GM12878 (cell line): ENCODE results near the gene TK2. TPM values are rescaled to one million over a fixed set of nuclear protein-coding genes. Genes with fewer than 3 reads are reported as not detected.

Experiments used
- ATAC-seq: fragments of 200-7000 bp; cut with Tn5 transposase; 3 replicates; pipeline ENCODE4 v1.9.1; 2020; ENCODE audit warnings: mild to moderate bottlenecking, moderate library complexity
- BruUV-seq: library from RNA; stranded (reverse); fragments of 400-500 nt; replicated peaks from 2 replicates; lab custom pipeline; 2021; lab: Mats Ljungman, UMichigan
- CTCF ChIA-PET: fragments of 300-600 bp; sonication (Branson Sonifier 250); formaldehyde crosslinking; extraction: SDS; loops from one replicate; lab custom pipeline; 2021; ENCODE audit warnings: inconsistent platforms; lab: Yijun Ruan, JAX
- POLR2A ChIA-PET: fragments of 350-600 bp; formaldehyde crosslinking; extraction: SDS; loops from one replicate; lab custom pipeline; 2021; ENCODE audit warnings: inconsistent platforms; lab: Charles Lee
- RAD21 ChIA-PET: fragments of 300-600 bp; sonication (Branson Sonifier 250); formaldehyde crosslinking; loops from one replicate; lab custom pipeline; 2023; ENCODE audit warnings: antibody characterized with exemption; ENCODE audit not compliant: unreplicated experiment; lab: Charles Lee
- SMC1A ChIA-PET: fragments of 300-600 bp; sonication (Branson Sonifier 250); formaldehyde crosslinking; loops from one replicate; lab custom pipeline; 2023; ENCODE audit not compliant: unreplicated experiment, uncharacterized antibody; lab: Charles Lee
- DNase-seq: peaks from one replicate; pipeline ENCODE4 v3.0.0-alpha.2; 2011; ENCODE audit warnings: low read depth, low spot score
- FAIRE-seq: peaks from 3 replicates; lab custom pipeline; 2011; peaks lifted over from hg19 to GRCh38; lab: Jason Lieb, UNC
- H2AFZ ChIP-seq: 2 replicates; pipeline ENCODE4 v1.6.0; 2011; ENCODE audit warnings: low read depth, low read length, control low read depth; ENCODE audit not compliant: control insufficient read depth
- H3K27ac ChIP-seq: 2 replicates; pipeline ENCODE4 v1.5.1; 2011; ENCODE audit warnings: control low read depth; ENCODE audit not compliant: control insufficient read depth, insufficient read depth
- H3K27me3 ChIP-seq, 2 experiments: replicated peaks in 1 of 2; 2 replicates each; pipeline versions ENCODE4 v1.6.0 to v1.6.1; 2011; ENCODE audit warnings: low read length in 1 of 2; ENCODE audit not compliant: control insufficient read depth in 2 of 2, insufficient read depth in 2 of 2
- H3K36me3 ChIP-seq, 2 experiments: 2 replicates each; pipeline ENCODE4 v1.5.1; 2011; ENCODE audit warnings: low read length in 1 of 2; ENCODE audit not compliant: control insufficient read depth in 2 of 2, insufficient read depth in 2 of 2
- H3K4me1 ChIP-seq: 2 replicates; pipeline ENCODE4 v1.6.1; 2011; ENCODE audit warnings: mild to moderate bottlenecking, low read length, moderate library complexity, mixed read lengths; ENCODE audit not compliant: control insufficient read depth, insufficient read depth
- H3K4me2 ChIP-seq: 2 replicates; pipeline ENCODE4 v1.6.0; 2011; ENCODE audit warnings: control low read depth; ENCODE audit not compliant: control insufficient read depth, insufficient read depth
- H3K4me3 ChIP-seq: fragments of 200-600 bp; sonication (generic); 2 replicates; pipeline ENCODE4 v1.5.1; 2016
- H3K79me2 ChIP-seq: 2 replicates; pipeline ENCODE4 v1.6.0; 2011; ENCODE audit warnings: low read length; ENCODE audit not compliant: control insufficient read depth, insufficient read depth
- H3K9ac ChIP-seq: 2 replicates; pipeline ENCODE4 v1.8.0; 2011; ENCODE audit warnings: low read length, control low read depth, mixed read lengths; ENCODE audit not compliant: control insufficient read depth, insufficient read depth
- H3K9me3 ChIP-seq: replicated peaks from 3 replicates; pipeline ENCODE4 v1.5.1; 2011; ENCODE audit warnings: mild to moderate bottlenecking, low read length; ENCODE audit not compliant: control insufficient read depth, insufficient read depth
- H4K20me1 ChIP-seq: 2 replicates; pipeline ENCODE4 v1.6.0; 2011; ENCODE audit not compliant: control insufficient read depth, insufficient read depth
- MEF2A ChIP-seq: IDR thresholded peaks from 2 replicates; pipeline ENCODE4 v1.6.1; 2011; ENCODE audit warnings: low read depth, mild to moderate bottlenecking, low read length, moderate library complexity; ENCODE audit not compliant: insufficient read depth
- MTA3 ChIP-seq: IDR thresholded peaks from 2 replicates; pipeline ENCODE4 v1.6.1; 2012; ENCODE audit warnings: low read length, inconsistent platforms, borderline replicate concordance
- MYC ChIP-seq: IDR thresholded peaks from 2 replicates; pipeline ENCODE4 v1.6.1; 2011; ENCODE audit warnings: mild to moderate bottlenecking, low read length, moderate library complexity, inconsistent platforms; ENCODE audit not compliant: insufficient read depth, insufficient replicate concordance, insufficient read length, severe bottlenecking
- RCOR1 ChIP-seq: conservative IDR thresholded peaks from 2 replicates; pipeline ENCODE4 v1.6.1; 2012; ENCODE audit warnings: low read depth, low read length, improper control_type of control experiment
- RFX5 ChIP-seq: IDR thresholded peaks from 2 replicates; pipeline ENCODE4 v1.6.1; 2011; ENCODE audit warnings: low read depth, low read length, improper control_type of control experiment
- RUNX3 ChIP-seq: IDR thresholded peaks from 2 replicates; pipeline ENCODE4 v1.6.1; 2012; ENCODE audit warnings: low read length, inconsistent platforms
- SRF ChIP-seq, 2 experiments: IDR thresholded peaks; 2 replicates each; pipeline ENCODE4 v1.6.1; 2011; ENCODE audit warnings: low read depth in 2 of 2, low read length in 2 of 2, mild to moderate bottlenecking in 1 of 2, moderate library complexity in 1 of 2
- TBL1XR1 ChIP-seq: IDR thresholded peaks from 2 replicates; pipeline ENCODE4 v1.6.1; 2012; ENCODE audit warnings: low read depth, low read length, improper control_type of control experiment
- TCF7 ChIP-seq: IDR thresholded peaks from 2 replicates; pipeline ENCODE4 v1.6.1; 2014; ENCODE audit warnings: antibody characterized with exemption, borderline replicate concordance
- WGBS: methylation state at CpG from one replicate; pipeline ENCODE4 v1.1.6; 2016; ENCODE audit warnings: low lambda C conversion rate; ENCODE audit not compliant: insufficient replicate concordance, insufficient coverage; ENCODE audit errors: missing lambda C conversion rate; 5-methylcytosine and 5-hydroxymethylcytosine counted together
- in situ Hi-C: fragments of 300-500 bp; cut with MboI; formaldehyde crosslinking; loops from 9 replicates; pipeline ENCODE4 v1.14.3; 2018; ENCODE audit warnings: mixed read lengths
- intact Hi-C: fragments of 100-400 bp; cut with micrococcal nuclease; formaldehyde crosslinking; loops from one replicate; pipeline ENCODE4 v1.14.2; 2022; ENCODE audit not compliant: unreplicated experiment
- polyA plus RNA-seq, 11 experiments: library from polyadenylated mRNA; depleted of rRNA in 4 of 11; unstranded in 6 of 11; stranded (reverse) in 5 of 11; fragments of >200 nt; fragmentation: Nextera tagmentation in 4 of 11; fragmentation: Illumina TruSeq in 1 of 11; extraction: Ambion mirVana in 4 of 11; extraction: Trizol in 1 of 11; gene quantifications; 1 replicate in 1 of 11; 2 replicates in 10 of 11; pipeline versions ENCODE4 v1.2.1 to v1.2.3, GENCODE V29; 2011 to 2016; ENCODE audit warnings: inconsistent platforms in 2 of 11, missing spikeins in 2 of 11, low read depth in 1 of 11
- total RNA-seq, 4 experiments: library from RNA; depleted of rRNA in 3 of 4; stranded (reverse); fragments of >200 nt in 3 of 4; fragmentation: Illumina TruSeq in 1 of 4; extraction: Trizol in 1 of 4; gene quantifications; 2 replicates each; pipeline versions ENCODE4 v1.2.1 to v1.2.3, GENCODE V29; 2013 to 2021
- TF ChIP-seq, protein P1 (sequence below): fragments of 450-650 bp; IDR thresholded peaks from 2 replicates; pipeline ENCODE4 v1.6.1; 2018; ENCODE audit warnings: mild to moderate bottlenecking, low read depth, moderate library complexity; ENCODE audit not compliant: partially characterized antibody
- TF ChIP-seq, protein P2 (sequence below): IDR thresholded peaks from 2 replicates; pipeline ENCODE4 v1.6.1; 2011; ENCODE audit warnings: low read depth, mild to moderate bottlenecking, low read length, moderate library complexity, borderline replicate concordance; ENCODE audit errors: extremely low read depth
- TF ChIP-seq, protein P3 (sequence below): fragments of 450-650 bp; conservative IDR thresholded peaks from 2 replicates; pipeline ENCODE4 v1.6.1; 2017; ENCODE audit warnings: mild to moderate bottlenecking, moderate library complexity
- TF ChIP-seq, protein P4 (sequence below): fragments of 450-650 bp; IDR thresholded peaks from 2 replicates; pipeline ENCODE4 v1.6.1; 2016; ENCODE audit warnings: mild to moderate bottlenecking

Gene TK2
- total and polyA plus RNA-seq, 10 of the 15 experiments (the other 5 are each of a cell fraction or from before 2014, with no cell fraction given): 1.3 to 12.4 (median 3.0) TPM

DNA sequence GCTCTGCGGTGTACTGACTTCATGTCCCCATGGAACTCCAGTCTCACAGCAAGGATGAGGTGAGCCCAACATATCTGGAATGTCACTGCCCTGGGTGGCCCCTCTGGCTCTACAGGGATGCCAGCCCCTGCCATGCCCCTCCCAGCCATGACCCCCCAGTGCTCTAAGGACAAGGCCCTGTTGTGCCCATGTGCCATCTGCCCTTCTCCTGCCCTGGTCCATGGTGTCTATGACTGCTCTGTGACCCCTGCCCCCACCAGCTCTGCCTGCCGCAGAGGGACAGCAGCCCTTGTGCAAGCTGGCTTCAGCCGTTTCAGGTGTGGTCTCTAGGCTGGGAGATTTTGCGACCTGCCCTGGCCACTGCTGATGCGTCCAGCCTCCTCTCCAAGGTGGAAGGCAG, 40.3 kb downstream of the TK2 start:
- ChIA-PET SMC1A (interaction anchor here (0.8 to 1.3 kb wide), 6 partner anchors 24 to 80 kb away, joined by 3 to 5 read pairs (median 3); no protein-coding TSS in a partner anchor), POLR2A (interaction anchor here (1.8 kb wide), 1 partner anchor 13 kb away, joined by 5 read pairs; no protein-coding TSS in a partner anchor), RAD21 (interaction anchor here (1.2 to 2.8 kb wide), 5 partner anchors 11 to 103 kb away, joined by 3 to 6 read pairs (median 4); no protein-coding TSS in a partner anchor), CTCF (interaction anchor here (0.6 to 3.8 kb wide), 13 partner anchors 13 to 1047 kb away, joined by 3 to 12 read pairs (median 5); no protein-coding TSS in a partner anchor)
- BruUV-seq: no TSS peak
- FAIRE-seq (no peak), ATAC-seq (no peak), DNase-seq (no peak)
- Histone ChIP-seq H3K27ac (no peak overlapping the region), H3K4me3 (no peak overlapping the region), H3K27me3 (no peaks in the 10 kb centered on the region), H3K9me3 (no peaks in the 10 kb centered on the region), H2AFZ (no peak overlapping the region), H3K9ac (no peak overlapping the region), H3K79me2 (no peaks in the 10 kb centered on the region), H3K36me3 (no peaks in the 10 kb centered on the region), H3K4me2 (no peak overlapping the region), H3K4me1 (peaks cover 3% of the 10 kb centered on the region; the same call in 1 of the 2 replicates), H4K20me1 (no peaks in the 10 kb centered on the region)
- intact Hi-C loops: no loop called here
- WGBS: 62% methylated on average over 5 of the region's 5 CpGs
- in situ Hi-C loops: no loop called here
- TF ChIP-seq, protein P1, sequence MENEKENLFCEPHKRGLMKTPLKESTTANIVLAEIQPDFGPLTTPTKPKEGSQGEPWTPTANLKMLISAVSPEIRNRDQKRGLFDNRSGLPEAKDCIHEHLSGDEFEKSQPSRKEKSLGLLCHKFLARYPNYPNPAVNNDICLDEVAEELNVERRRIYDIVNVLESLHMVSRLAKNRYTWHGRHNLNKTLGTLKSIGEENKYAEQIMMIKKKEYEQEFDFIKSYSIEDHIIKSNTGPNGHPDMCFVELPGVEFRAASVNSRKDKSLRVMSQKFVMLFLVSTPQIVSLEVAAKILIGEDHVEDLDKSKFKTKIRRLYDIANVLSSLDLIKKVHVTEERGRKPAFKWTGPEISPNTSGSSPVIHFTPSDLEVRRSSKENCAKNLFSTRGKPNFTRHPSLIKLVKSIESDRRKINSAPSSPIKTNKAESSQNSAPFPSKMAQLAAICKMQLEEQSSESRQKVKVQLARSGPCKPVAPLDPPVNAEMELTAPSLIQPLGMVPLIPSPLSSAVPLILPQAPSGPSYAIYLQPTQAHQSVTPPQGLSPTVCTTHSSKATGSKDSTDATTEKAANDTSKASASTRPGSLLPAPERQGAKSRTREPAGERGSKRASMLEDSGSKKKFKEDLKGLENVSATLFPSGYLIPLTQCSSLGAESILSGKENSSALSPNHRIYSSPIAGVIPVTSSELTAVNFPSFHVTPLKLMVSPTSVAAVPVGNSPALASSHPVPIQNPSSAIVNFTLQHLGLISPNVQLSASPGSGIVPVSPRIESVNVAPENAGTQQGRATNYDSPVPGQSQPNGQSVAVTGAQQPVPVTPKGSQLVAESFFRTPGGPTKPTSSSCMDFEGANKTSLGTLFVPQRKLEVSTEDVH: no peak
- no peak for TF ChIP-seq SRF (IDR thresholded peaks at IDR 0.05; ENCODE audit: low read depth in 2 of 2, low read length in 2 of 2)
- TF ChIP-seq, protein P2, sequence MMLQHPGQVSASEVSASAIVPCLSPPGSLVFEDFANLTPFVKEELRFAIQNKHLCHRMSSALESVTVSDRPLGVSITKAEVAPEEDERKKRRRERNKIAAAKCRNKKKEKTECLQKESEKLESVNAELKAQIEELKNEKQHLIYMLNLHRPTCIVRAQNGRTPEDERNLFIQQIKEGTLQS: no peak
- TF ChIP-seq TCF7: no peak
- no peak for TF ChIP-seq TBL1XR1
- TF ChIP-seq RCOR1: no peak
- TF ChIP-seq RUNX3: no peak
- no peak for TF ChIP-seq MTA3
- TF ChIP-seq, protein P3, sequence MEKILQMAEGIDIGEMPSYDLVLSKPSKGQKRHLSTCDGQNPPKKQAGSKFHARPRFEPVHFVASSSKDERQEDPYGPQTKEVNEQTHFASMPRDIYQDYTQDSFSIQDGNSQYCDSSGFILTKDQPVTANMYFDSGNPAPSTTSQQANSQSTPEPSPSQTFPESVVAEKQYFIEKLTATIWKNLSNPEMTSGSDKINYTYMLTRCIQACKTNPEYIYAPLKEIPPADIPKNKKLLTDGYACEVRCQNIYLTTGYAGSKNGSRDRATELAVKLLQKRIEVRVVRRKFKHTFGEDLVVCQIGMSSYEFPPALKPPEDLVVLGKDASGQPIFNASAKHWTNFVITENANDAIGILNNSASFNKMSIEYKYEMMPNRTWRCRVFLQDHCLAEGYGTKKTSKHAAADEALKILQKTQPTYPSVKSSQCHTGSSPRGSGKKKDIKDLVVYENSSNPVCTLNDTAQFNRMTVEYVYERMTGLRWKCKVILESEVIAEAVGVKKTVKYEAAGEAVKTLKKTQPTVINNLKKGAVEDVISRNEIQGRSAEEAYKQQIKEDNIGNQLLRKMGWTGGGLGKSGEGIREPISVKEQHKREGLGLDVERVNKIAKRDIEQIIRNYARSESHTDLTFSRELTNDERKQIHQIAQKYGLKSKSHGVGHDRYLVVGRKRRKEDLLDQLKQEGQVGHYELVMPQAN: no peak
- no peak for TF ChIP-seq MYC
- TF ChIP-seq MEF2A: no peak
- no peak for TF ChIP-seq RFX5
- TF ChIP-seq, protein P4, sequence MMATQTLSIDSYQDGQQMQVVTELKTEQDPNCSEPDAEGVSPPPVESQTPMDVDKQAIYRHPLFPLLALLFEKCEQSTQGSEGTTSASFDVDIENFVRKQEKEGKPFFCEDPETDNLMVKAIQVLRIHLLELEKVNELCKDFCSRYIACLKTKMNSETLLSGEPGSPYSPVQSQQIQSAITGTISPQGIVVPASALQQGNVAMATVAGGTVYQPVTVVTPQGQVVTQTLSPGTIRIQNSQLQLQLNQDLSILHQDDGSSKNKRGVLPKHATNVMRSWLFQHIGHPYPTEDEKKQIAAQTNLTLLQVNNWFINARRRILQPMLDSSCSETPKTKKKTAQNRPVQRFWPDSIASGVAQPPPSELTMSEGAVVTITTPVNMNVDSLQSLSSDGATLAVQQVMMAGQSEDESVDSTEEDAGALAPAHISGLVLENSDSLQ: no peak
